Lower leg skin (tissue), 3 donors: ENCODE data around the gene SDK1.

ENCODE experiments used
- CTCF ChIP-seq, 3 donors: fragments of 450-650 bp; IDR thresholded peaks; one replicate each; pipeline ENCODE4 v1.5.1; 2016; ENCODE audit warnings: antibody characterized with exemption in 3 of 3, mild to moderate bottlenecking in 3 of 3, moderate library complexity in 2 of 3
- POLR2A ChIP-seq, 2 donors: fragments of 450-650 bp; IDR thresholded peaks; one replicate each; pipeline ENCODE4 v1.6.1; 2016 to 2017; ENCODE audit warnings: antibody characterized with exemption in 2 of 2, mild to moderate bottlenecking in 1 of 2, moderate library complexity in 1 of 2

GRCh38 chr7:4269086-4269485, 968.0 kb downstream of the SDK1 start:
- TF ChIP-seq CTCF (IDR thresholded peaks at IDR 0.05): no peak
- no peak for TF ChIP-seq POLR2A (IDR thresholded peaks at IDR 0.05)
